ENCODE measurements around the gene WDR35.

The WDR35 gene

DNA sequence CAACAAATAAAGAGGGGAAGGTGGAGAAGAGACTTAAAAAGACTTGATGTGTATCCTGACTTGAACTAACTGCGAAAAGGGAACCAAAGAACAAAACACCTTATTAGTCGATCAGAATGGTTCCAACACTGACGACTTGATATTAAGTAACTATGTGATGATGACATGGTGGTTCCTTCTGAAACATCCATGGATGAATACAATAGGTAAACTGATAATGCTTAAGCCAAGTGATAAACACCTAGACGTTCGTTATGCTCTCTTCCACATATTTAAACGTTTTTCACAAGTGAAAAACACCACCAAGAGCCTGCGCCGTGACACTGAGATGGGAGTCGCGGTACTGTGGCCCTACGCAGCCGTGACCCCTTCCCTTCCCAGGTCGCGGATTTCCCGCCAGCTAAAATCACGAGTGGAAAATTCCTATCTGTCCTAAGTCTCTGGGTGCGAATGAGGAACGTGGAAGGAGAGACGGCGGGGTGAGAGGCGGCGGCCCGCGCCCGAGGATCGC is 88.9 kb downstream of the WDR35 start:
- no peak for TF ChIP-seq EZH2 (optimal IDR thresholded peaks at IDR 0.05; ENCODE audit: low read depth, low read length)
- TF ChIP-seq, protein P1, sequence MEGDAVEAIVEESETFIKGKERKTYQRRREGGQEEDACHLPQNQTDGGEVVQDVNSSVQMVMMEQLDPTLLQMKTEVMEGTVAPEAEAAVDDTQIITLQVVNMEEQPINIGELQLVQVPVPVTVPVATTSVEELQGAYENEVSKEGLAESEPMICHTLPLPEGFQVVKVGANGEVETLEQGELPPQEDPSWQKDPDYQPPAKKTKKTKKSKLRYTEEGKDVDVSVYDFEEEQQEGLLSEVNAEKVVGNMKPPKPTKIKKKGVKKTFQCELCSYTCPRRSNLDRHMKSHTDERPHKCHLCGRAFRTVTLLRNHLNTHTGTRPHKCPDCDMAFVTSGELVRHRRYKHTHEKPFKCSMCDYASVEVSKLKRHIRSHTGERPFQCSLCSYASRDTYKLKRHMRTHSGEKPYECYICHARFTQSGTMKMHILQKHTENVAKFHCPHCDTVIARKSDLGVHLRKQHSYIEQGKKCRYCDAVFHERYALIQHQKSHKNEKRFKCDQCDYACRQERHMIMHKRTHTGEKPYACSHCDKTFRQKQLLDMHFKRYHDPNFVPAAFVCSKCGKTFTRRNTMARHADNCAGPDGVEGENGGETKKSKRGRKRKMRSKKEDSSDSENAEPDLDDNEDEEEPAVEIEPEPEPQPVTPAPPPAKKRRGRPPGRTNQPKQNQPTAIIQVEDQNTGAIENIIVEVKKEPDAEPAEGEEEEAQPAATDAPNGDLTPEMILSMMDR (IDR thresholded peaks at IDR 0.05; ENCODE audit: low read length): no peak
- TF ChIP-seq EZH2phosphoT487 (IDR thresholded peaks at IDR 0.05; ENCODE audit: low read length): no peak
- Histone ChIP-seq H3K9ac (ENCODE audit: low read length) (peak overlapping the region; percentile 75), H3K9me3 (replicated peaks; ENCODE audit: insufficient read depth, low read length) (no peaks in the 10 kb centered on the region), H2AFZ (ENCODE audit: low read length) (peak overlapping the region; percentile 85), H3K4me2 (ENCODE audit: low read depth, low read length) (peak overlapping the region; percentile 92), H3K27me3 (replicated peaks; ENCODE audit: insufficient read depth, low read length) (no peaks in the 10 kb centered on the region), H3K9me2 (replicated peaks; ENCODE audit: insufficient read depth, low read length) (no peaks in the 10 kb centered on the region), H3K4me1 (ENCODE audit: low read length) (peaks cover 10% of the 10 kb centered on the region), H3F3A (ENCODE audit: insufficient read depth, low read length) (peaks cover 23% of the 10 kb centered on the region), H3K4me3 (ENCODE audit: low read length) (peak overlapping the region; percentile 97), H3K79me2 (ENCODE audit: low read length) (peaks cover 37% of the 10 kb centered on the region), H3K36me3 (replicated peaks; ENCODE audit: insufficient read depth, low read length) (no peaks in the 10 kb centered on the region), H4K20me1 (ENCODE audit: insufficient read depth, low read length) (0 out of 2 replicates have a peak, but pooled peaks cover 3% of the 10 kb centered on the region), H3K27ac (ENCODE audit: low read length) (peak overlapping the region; percentile 66; the same call in 1 of the 2 replicates)
- peak; percentile 12 for DNase-seq

DNA sequence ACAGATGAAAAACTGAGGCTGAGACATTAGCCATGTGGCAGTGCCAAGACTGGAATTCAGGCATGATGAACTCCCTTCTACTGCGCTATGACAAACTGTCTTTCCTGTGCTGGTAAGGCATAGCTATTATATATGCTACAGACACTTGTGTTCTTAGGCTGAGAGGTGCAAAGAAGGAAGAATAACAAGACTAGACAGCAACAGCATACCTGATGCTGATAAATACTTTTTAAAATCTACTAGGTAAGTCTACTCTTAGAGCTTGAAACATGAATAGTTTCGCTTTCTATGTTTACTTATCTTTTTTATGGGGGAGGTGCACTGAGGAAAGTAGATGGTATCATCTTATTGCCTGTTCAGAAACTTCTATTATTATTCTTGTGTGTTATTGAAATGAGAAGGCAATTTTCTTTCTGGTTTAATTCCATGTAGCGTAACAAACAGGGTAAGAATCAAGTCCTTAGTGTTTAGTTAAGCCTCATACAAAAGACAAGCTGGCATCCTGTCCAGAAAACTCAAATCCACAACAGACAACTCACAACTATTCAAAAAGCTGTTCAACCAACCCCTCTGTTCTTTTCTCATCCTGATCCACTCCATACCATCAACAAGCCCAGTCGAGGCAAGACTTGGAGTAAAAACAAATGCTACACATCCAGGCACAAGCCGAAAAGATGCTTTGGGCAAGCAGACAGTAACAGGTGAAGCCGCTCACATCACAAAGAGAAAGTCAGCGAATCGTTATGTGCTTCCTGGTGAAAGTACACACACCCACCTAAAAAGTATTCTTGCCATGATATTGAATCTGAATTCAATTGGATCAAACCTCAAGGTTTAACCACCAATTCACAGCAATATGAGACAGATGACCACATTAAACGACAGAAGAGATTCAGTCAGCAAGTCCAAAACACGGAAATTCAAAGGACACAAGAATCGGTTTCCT is 89.6 kb downstream of the WDR35 start:
- peak overlapping the region; percentile 85 for H2AFZ ChIP-seq (ENCODE audit: low read length)
- H3K9me2 ChIP-seq (replicated peaks; ENCODE audit: insufficient read depth, low read length): no peaks in the 10 kb centered on the region
- peaks cover 4% of the 10 kb centered on the region; the same call in 1 of the 2 replicates for H3K4me1 ChIP-seq (ENCODE audit: low read length)
- H3K4me2 ChIP-seq (ENCODE audit: low read depth, low read length): peak overlapping the region; percentile 92
- H3K9me3 ChIP-seq (replicated peaks; ENCODE audit: insufficient read depth, low read length): no peaks in the 10 kb centered on the region
- TF ChIP-seq, protein P1 (IDR thresholded peaks at IDR 0.05; ENCODE audit: low read length): no peak
- TF ChIP-seq EZH2phosphoT487 (IDR thresholded peaks at IDR 0.05; ENCODE audit: low read length): no peak
- TF ChIP-seq EZH2 (optimal IDR thresholded peaks at IDR 0.05; ENCODE audit: low read depth, low read length): no peak
- peak overlapping the region; percentile 97 for H3K4me3 ChIP-seq (ENCODE audit: low read length)
- peak; percentile 56 for DNase-seq
- peak overlapping the region; percentile 66; the same call in 1 of the 2 replicates for H3K27ac ChIP-seq (ENCODE audit: low read length)
- H3K79me2 ChIP-seq (ENCODE audit: low read length): peaks cover 37% of the 10 kb centered on the region
- H3K27me3 ChIP-seq (replicated peaks; ENCODE audit: insufficient read depth, low read length): no peaks in the 10 kb centered on the region
- H3K9ac ChIP-seq (ENCODE audit: low read length): peak overlapping the region; percentile 75
- no peaks in the 10 kb centered on the region for H3K36me3 ChIP-seq (replicated peaks; ENCODE audit: insufficient read depth, low read length)
- H4K20me1 ChIP-seq (ENCODE audit: insufficient read depth, low read length): 0 out of 2 replicates have a peak, but pooled peaks cover 3% of the 10 kb centered on the region
- peaks cover 16% of the 10 kb centered on the region for H3F3A ChIP-seq (ENCODE audit: insufficient read depth, low read length)

DNA sequence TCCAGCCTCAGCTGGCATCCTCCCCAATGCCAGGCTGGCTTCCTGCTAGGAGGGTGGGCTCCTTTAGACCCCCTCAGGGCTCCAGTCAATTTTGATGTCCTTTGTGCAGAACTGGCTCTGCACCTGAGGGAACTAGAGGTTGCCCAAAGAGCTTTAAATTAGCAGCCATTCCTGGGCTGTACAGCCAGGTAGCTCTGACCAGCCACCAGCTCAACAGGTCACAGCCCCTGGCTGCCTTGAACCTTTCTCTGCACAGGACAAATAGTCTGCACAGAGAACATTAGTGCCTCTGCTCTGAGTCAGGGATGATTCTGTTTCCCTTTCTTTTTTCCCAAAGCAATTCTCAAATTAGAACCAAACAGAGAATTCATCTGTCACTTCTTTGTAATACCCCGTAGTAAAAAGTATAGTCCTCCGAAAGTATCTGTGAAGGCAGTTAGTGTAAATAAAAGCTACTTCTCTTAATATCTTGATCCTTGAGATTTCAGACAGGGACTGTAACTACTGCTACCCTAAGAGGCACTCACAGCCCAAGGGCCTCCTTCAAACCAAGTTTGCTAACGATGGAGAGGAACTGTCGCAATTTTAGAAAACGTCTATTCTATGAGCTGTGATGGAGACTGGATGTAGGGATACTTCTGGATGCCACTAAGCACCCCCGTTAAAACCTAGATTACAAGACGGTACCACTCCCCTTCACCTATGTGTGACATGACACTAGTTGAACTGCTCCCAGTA is 91.1 kb downstream of the WDR35 start:
- no peak for DNase-seq
- Histone ChIP-seq H3K4me1 (ENCODE audit: low read length) (peaks cover 4% of the 10 kb centered on the region; the same call in 1 of the 2 replicates), H2AFZ (ENCODE audit: low read length) (no peak overlapping the region), H3K4me2 (ENCODE audit: low read depth, low read length) (no peak overlapping the region), H3K79me2 (ENCODE audit: low read length) (peaks cover 37% of the 10 kb centered on the region), H3K27me3 (replicated peaks; ENCODE audit: insufficient read depth, low read length) (no peaks in the 10 kb centered on the region), H3F3A (ENCODE audit: insufficient read depth, low read length) (peaks cover 16% of the 10 kb centered on the region), H3K4me3 (ENCODE audit: low read length) (no peak overlapping the region), H3K9me3 (replicated peaks; ENCODE audit: insufficient read depth, low read length) (no peaks in the 10 kb centered on the region), H3K9me2 (replicated peaks; ENCODE audit: insufficient read depth, low read length) (no peaks in the 10 kb centered on the region), H3K36me3 (replicated peaks; ENCODE audit: insufficient read depth, low read length) (no peaks in the 10 kb centered on the region), H3K9ac (ENCODE audit: low read length) (no peak overlapping the region), H4K20me1 (ENCODE audit: insufficient read depth, low read length) (0 out of 2 replicates have a peak, but pooled peaks cover 3% of the 10 kb centered on the region), H3K27ac (ENCODE audit: low read length) (no peak overlapping the region)
- TF ChIP-seq EZH2 (optimal IDR thresholded peaks at IDR 0.05; ENCODE audit: low read depth, low read length): no peak
- TF ChIP-seq EZH2phosphoT487 (IDR thresholded peaks at IDR 0.05; ENCODE audit: low read length): no peak
- TF ChIP-seq, protein P1 (IDR thresholded peaks at IDR 0.05; ENCODE audit: low read length): no peak

Measured in MM.1S (cell line).